Hepatic stellate cell (primary cell): ENCODE data around the gene PRCC.
A peak's percentile ranks its signal among the peaks of the same experiment; 100 is the strongest.

ENCODE experiments used
- DNase-seq: peaks from one replicate; pipeline ENCODE4 v3.0.0; 2011; ENCODE audit warnings: low spot score

PRCC gene

DNA sequence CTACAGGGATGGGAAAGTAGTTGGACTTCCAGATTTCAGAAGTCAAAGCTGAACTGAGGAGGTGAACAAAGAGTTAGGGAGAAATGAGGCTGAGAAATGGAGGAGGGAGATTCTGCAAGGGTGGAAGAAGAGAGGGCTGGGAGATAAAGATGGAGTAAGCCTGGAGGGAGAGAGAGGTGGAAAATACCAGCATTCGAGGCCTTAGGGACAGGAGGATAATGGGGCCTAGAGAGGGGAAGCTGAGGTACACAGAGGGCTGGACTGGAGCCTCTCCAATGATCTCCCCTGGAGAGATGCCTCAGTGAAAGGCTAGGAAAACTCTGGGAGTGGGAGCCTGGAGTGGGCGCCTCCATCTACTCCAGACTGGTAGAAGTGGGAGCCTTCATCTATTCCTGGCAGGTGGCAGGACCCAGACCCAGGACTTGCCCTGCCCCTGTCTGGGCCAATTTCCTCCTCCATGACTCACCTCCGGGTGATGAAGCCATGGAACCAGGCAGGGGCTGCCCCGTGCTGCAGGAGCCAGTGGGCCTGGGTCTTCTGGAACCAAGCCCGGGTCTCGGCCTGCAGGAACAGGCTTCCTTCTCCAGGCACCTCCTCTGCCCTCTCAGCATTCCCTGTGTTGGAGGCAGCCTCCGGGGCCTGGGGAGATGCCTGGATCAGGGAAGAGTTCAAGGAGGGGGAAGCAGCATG, 47.4 kb downstream of the PRCC start:
- DNase-seq: no peak

DNA sequence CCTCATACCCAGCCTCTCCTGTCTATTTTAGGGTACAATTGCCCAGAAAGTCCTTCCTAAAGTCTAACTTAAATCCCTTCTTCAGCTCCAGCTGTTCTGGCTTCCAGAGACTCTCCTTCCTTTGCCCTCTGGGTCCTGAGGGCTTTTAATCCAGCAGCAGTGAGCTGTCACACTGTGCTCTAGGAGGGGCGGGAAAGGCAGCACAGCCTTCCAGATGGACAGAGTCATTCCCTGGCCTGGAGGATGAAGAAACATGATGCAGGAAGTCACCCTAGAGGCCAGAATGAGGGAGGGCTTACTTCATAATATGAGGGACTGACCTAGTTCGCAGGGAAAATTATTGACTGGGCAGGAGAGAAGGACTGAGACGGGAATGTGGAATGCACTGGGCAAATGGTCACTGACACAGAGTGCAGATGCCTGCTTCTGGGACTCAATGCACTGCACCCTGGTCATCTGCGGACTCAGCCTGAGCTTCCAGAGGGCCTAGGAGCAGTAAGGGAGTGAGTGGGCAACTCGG, 48.0 kb downstream of the PRCC start:
- peak; percentile 93 for DNase-seq

DNA sequence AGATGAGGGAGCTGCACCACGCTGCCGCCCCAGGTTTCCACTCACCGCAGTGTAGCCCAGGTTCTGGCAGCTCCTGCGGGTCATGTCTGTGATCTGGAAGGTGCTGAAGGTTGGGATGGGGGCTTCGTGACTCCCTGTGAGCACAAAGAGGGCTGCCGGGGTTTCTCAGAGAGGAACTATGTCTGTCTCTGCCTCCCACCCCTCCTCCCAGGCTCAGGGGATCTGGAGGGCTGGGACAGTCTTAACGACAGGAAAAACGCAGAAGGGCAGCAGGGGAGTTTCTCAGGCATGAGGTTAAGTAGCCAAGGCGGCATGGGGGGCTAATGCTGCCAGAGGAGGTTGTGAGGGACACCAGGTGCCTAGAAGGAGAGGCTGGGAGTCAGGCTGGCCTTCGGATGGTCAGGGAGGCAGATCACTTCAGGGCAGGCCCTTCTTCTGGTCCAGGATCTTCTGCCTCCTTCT, 48.7 kb downstream of the PRCC start:
- DNase-seq: no peak

GRCh38 chr1:156816561-156817328, 49.4 kb downstream of the PRCC start, which contains the start of gene SH2D2A:
Gene SH2D2A (minus strand): TSS chr1:156816848. CDS start chr1:156816708, 140 bp downstream.
- no peak for DNase-seq

GRCh38 chr1:156821801-156822200, 54.5 kb downstream of the PRCC start:
- DNase-seq: peak; percentile 55

- DNase-seq: no peak
These were observed 55.3 kb downstream of the PRCC start for GRCh38 chr1:156822680-156823079.

DNA sequence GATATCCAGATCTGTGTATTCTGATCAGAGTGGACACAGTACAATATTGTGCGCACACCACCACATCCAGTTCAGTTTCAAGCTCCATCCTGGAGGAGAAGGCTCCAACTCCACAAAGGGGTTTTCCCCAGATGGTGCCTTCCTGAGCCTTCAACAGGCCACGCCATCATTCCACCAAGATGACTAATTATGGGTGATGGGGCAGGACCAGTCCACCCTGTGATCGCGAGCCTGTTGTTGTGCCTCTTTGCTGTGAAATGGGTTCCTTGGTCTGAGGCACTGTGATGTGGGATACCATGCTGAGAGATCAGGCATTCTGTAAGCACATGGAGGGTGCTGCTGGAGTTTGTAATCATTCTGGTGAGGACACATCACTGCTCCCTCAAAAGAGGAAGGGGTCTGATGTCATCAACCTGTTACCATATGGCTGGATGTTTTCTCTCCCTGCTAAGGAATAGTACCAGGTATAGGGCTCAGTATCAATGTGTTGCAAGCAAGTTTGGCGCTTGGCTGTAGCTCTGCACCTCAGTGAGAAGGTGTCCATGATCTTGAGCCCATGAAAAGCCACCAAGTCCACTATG, 56.0 kb downstream of the PRCC start:
- DNase-seq: no peak

GRCh38 chr1:156826630-156827029, 59.3 kb downstream of the PRCC start:
- DNase-seq: no peak

- DNase-seq: no peak
These were observed 61.2 kb downstream of the PRCC start for GRCh38 chr1:156828400-156829124.

DNA sequence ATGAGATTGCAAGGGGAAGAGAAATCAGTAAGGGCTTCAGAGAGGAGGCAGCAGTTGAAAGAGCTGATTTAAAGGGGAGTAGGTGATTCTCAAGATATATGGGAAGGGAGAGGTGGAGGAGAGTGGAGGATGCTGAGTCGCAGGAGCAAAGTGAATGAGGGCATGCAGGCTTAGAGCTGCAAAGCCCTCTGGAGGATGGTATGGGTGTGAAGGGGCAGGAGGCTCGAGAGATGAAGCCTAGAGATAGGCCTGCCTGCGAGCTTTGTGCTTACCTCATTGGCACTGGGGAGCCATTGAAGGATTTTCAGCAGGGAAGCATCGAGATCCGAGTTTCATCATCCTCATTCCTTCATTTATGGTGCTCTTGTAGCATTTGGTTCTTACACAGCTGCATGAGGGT, 65.1 kb downstream of the PRCC start:
- no peak for DNase-seq

GRCh38 chr1:156833603-156834002, 66.3 kb downstream of the PRCC start:
- no peak for DNase-seq

DNA sequence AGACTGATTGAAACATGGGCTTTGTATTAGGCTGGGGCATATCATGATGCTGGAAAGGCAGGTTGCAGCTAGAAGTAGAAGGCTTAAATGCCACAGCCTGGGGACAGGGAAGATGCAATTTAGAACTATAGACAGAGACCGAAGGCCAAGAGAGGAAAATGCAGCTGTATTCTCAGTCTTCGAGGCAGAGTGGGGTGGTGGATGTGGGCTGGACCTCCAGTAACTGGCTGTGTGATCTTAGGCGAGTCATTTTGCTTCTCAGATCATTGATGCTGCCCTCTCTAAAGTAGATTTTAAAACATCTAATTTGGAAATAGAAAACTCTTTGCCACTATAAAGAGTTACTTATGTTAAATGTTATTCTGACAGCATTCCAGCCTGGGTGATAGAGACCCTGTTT, 67.0 kb downstream of the PRCC start:
- no peak for DNase-seq

DNA sequence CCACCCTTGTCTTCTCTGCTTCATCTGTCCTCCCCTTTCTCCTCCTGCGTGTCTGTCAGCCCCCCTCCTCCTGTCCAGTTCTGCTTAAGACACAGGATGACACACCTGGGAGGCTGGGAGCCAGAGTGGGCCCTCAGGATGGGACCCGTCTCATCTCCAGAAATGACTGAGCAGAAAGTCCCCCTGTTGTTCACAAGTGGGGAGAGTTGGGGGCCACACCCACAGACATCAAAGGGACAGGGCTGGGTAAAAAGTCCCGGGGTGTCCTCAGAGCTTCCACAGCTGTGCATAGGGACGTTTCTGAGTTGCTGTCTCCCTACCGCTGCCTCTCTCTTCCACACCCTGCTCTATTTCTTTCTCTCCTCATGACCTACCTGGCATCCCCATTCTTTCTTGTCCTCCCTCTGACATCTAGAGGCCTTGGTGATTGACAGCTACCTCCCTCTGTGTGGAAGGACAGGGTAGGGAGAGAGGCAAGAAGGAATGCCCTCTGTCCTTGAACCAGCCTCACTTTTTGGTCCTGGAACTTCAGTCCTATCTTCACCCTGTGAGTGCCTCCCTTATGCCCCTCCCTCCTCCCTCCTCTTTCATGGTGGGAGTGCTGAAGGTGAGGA, 68.8 kb downstream of the PRCC start:
- no peak for DNase-seq

DNA sequence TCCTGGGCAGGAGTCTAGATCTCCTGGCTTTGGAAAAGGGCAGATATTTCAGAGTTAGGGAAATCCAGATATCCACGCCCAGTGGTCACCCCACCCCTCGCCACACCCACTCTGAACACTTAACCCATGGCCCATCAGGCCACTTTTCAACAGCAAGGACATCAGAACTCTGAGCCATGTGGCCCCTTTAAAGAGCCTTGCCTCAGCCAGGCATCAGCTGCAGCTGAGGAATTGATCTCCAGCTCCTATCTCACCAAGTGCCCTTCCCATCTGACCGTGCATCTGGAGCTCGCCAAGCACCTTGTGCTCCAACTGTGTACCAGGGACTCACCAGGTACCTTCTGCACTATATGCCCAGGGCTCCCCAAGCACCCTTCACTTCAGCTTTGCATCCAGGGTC, 69.6 kb downstream of the PRCC start:
- no peak for DNase-seq

- peak; percentile 64 for DNase-seq
These were observed 71.6 kb downstream of the PRCC start for GRCh38 chr1:156838972-156839371.

DNA sequence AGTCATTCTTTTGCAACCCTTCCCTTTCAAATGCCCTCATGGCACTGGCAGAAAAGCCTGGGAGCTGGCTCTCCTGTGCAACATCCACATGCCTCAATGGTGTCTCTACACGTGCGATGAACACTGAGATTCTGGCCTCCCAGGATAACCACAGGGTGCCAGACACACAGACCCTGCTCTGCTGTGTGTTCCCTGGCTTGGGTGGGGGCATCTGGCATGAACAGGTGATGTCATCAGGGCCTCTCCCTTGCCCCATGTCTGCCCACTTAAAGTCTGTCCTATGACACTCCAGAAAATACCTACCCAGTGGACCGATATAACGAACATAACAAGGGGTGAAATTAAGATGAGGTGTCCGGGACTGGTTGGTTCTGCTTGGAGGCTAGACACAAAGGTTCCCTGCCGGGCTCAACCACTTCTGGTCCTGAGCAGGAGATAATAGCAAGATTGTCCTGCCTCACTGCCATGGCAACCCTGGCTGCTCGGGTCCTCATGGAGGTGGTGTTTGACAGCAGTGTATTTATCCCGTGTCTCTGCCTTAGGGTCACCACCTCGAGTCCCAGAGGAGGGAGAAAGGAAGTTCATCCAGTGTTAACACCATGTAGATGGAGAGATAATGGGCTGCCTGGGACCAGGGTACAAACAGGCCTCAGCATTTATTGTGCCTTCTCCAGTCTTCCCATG, 72.2 kb downstream of the PRCC start:
- DNase-seq: no peak

GRCh38 chr1:156840186-156840897, 73.0 kb downstream of the PRCC start:
- DNase-seq: no peak

- no peak for DNase-seq
These were observed 73.6 kb downstream of the PRCC start for GRCh38 chr1:156840898-156841279.

DNA sequence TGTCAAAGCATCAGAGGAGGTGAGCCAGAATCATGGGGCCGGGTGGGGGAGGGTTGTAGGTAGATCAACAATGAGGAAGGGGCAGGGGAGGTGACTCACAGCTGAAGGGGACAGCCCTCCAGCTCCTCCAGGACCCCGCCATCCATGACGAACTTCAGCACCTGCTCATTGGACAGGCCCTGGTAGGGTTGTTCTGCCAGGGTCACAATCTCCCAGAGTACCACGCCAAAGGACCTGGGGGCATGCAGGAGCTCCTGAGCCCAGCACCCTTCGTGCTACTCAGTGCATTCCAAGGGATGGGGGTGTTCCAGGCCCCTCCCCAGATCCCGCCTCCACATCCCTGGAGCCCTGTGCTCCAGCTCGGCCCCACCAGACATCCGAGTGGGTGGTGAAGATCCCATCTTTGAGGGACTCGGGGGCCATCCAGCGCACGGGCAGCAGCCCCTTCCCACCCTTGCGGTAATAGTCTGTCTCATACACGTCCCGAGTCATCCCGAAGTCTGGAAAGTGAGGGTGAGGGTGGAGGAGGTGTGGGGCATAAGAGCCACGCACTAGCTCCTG, 74.0 kb downstream of the PRCC start:
- DNase-seq: no peak

- no peak for DNase-seq
These were observed 75.4 kb downstream of the PRCC start for GRCh38 chr1:156842618-156843300.
